NT2/D1 (cell line): Measurements from ENCODE around the gene LUC7L.
"Not testable (repeated sequence)": the region's sequence is repeated elsewhere in the genome, so short reads cannot be mapped to it uniquely, and the experiment has no call there.

Experiments used
- SUZ12 ChIP-seq: IDR thresholded peaks from 2 replicates; pipeline ENCODE4 v1.6.1; 2011; ENCODE audit not compliant: insufficient read length, insufficient read depth; ENCODE audit errors: extremely low read depth
- YY1 ChIP-seq: IDR thresholded peaks from 2 replicates; pipeline ENCODE4 v1.6.1; 2011; ENCODE audit not compliant: insufficient read length, insufficient read depth
- ZNF274 ChIP-seq: IDR thresholded peaks from 2 replicates; pipeline ENCODE4 v1.6.1; 2011; ENCODE audit warnings: mild to moderate bottlenecking, low read depth, low read length

DNA sequence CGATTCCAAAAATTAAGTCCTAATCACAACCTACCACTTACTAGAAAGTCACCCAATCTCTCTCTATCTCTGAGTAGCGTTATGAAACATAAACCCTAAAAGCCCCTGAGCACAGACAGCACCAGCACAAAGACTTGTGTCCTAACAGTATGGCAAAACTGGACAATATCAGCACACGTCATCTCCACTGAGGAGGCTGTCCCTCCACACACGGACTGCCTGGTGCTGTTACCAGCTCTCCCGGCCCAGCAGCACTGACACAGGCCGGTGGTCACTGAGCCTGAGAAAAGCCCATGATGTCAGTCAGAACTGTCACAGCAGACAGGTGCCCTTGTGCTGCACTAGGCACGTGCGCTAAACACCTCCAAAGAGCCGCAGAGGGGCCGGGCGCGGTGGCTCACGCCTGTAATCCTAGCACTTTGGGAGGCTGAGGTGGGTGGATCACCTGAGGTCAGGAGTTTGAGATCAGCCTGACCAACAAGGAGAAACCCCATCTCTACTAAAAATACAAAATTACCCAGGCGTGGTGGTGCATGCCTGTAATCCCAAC, 17.5 kb downstream of the LUC7L start:
- TF ChIP-seq YY1, SUZ12, ZNF274: not testable (repeated sequence)
